HepG2 (cell line): ENCODE data around the gene ADGRL1. TPM values are rescaled to one million over a fixed set of nuclear protein-coding genes. Genes with fewer than 3 reads are reported as not detected.
A peak's percentile ranks its signal among the peaks of the same experiment; 100 is the strongest.

Experiments
- CCDC6 ChIP-seq: sonication (generic); formaldehyde crosslinking; IDR thresholded peaks from 2 replicates; pipeline ENCODE4 v1.8.1; 2022; ENCODE audit warnings: mild to moderate bottlenecking, missing genetic modification reagents, moderate library complexity
- DRAP1 ChIP-seq: IDR thresholded peaks from 2 replicates; pipeline ENCODE4 v1.6.1; 2016; ENCODE audit warnings: missing genetic modification reagents, missing compliant biosample characterization
- GMEB1 ChIP-seq: sonication (generic); formaldehyde crosslinking; IDR thresholded peaks from 2 replicates; pipeline ENCODE4 v1.5.1; 2020; ENCODE audit warnings: missing genetic modification reagents, mild to moderate bottlenecking, borderline replicate concordance
- KLF13 ChIP-seq: sonication (generic); formaldehyde crosslinking; IDR thresholded peaks from 2 replicates; pipeline ENCODE4 v1.4.0; 2020; ENCODE audit warnings: mild to moderate bottlenecking, missing genetic modification reagents
- MEIS2 ChIP-seq: sonication (generic); formaldehyde crosslinking; IDR thresholded peaks from 2 replicates; pipeline ENCODE4 v1.9.0; 2021; ENCODE audit warnings: mild to moderate bottlenecking, missing genetic modification reagents
- NBN ChIP-seq: fragments of 450-650 bp; conservative IDR thresholded peaks from 2 replicates; pipeline ENCODE4 v1.6.1; 2017
- SMC3 ChIP-seq: IDR thresholded peaks from 2 replicates; pipeline ENCODE4 v1.6.1; 2011; ENCODE audit warnings: low read length, improper control_type of control experiment
- SRY ChIP-seq: sonication (generic); formaldehyde crosslinking; IDR thresholded peaks from 2 replicates; pipeline ENCODE4 v1.8.0; 2022; ENCODE audit warnings: mild to moderate bottlenecking, missing genetic modification reagents
- STAT5B ChIP-seq: sonication (generic); formaldehyde crosslinking; IDR thresholded peaks from 2 replicates; pipeline ENCODE4 v1.4.0; 2020; ENCODE audit warnings: missing genetic modification reagents
- TCF12 ChIP-seq, 2 experiments: fragments of 450-650 bp in 1 of 2; sonication (generic) in 1 of 2; formaldehyde crosslinking in 1 of 2; IDR thresholded peaks; 2 replicates each; pipeline versions ENCODE4 v1.6.1 to v1.8.0; 2017 to 2022; ENCODE audit warnings: antibody characterized with exemption in 1 of 2, mild to moderate bottlenecking in 1 of 2, missing genetic modification reagents in 1 of 2, moderate library complexity in 1 of 2
- XBP1 ChIP-seq: sonication (generic); formaldehyde crosslinking; IDR thresholded peaks from 2 replicates; pipeline ENCODE4 v1.5.0; 2020; ENCODE audit warnings: missing genetic modification reagents
- ZBTB3 ChIP-seq: sonication (generic); formaldehyde crosslinking; IDR thresholded peaks from 2 replicates; pipeline ENCODE4 v1.4.0; 2020; ENCODE audit warnings: low read depth, mild to moderate bottlenecking, moderate library complexity, missing genetic modification reagents, borderline replicate concordance
- ZBTB33 ChIP-seq: sonication (generic); formaldehyde crosslinking; IDR thresholded peaks from 2 replicates; pipeline ENCODE4 v1.4.0; 2020; ENCODE audit warnings: missing genetic modification reagents
- ZBTB43 ChIP-seq: sonication (generic); formaldehyde crosslinking; conservative IDR thresholded peaks from 2 replicates; pipeline ENCODE4 v1.4.0; 2020; ENCODE audit warnings: missing genetic modification reagents
- ZNF496 ChIP-seq: sonication (generic); formaldehyde crosslinking; IDR thresholded peaks from 2 replicates; pipeline ENCODE4 v1.8.1; 2023; ENCODE audit warnings: mild to moderate bottlenecking, moderate library complexity, missing genetic modification reagents; ENCODE audit not compliant: insufficient replicate concordance
- ZNF552 ChIP-seq: sonication (generic); formaldehyde crosslinking; IDR thresholded peaks from 2 replicates; pipeline ENCODE4 v1.9.0; 2022; ENCODE audit warnings: missing genetic modification reagents, mild to moderate bottlenecking, borderline replicate concordance
- ZNF605 ChIP-seq: sonication (generic); formaldehyde crosslinking; IDR thresholded peaks from 2 replicates; pipeline ENCODE4 v1.8.0; 2022; ENCODE audit warnings: mild to moderate bottlenecking, missing genetic modification reagents
- ZNF660 ChIP-seq: sonication (generic); formaldehyde crosslinking; IDR thresholded peaks from 2 replicates; pipeline ENCODE4 v1.5.1; 2020; ENCODE audit warnings: mild to moderate bottlenecking, low read depth, missing genetic modification reagents, borderline replicate concordance
- polyA plus RNA-seq, 8 experiments: library from polyadenylated mRNA; depleted of rRNA in 3 of 8; stranded (reverse) in 7 of 8; unstranded in 1 of 8; fragments of >200 nt; fragmentation: Illumina TruSeq in 4 of 8; extraction: Trizol in 4 of 8; gene quantifications; 2 replicates each; pipeline versions ENCODE4 v1.2.1 to v1.2.3, GENCODE V29; 2011 to 2016; ENCODE audit warnings: low read depth in 4 of 8, missing spikeins in 1 of 8, mixed read lengths in 1 of 8; ENCODE audit not compliant: insufficient read depth in 1 of 8
- total RNA-seq, 5 experiments: library from RNA; depleted of rRNA; stranded (reverse); fragments of >200 nt; fragmentation: Illumina TruSeq; extraction: Trizol; gene quantifications; 2 replicates each; pipeline ENCODE4 v1.2.3, GENCODE V29; 2016; ENCODE audit warnings: low read depth in 1 of 5
- TF ChIP-seq, protein P1 (sequence below): sonication (generic); formaldehyde crosslinking; IDR thresholded peaks from 2 replicates; pipeline ENCODE4 v1.5.0; 2020; ENCODE audit warnings: mild to moderate bottlenecking, missing genetic modification reagents
- TF ChIP-seq, protein P2 (sequence below): IDR thresholded peaks from 2 replicates; pipeline ENCODE4 v1.6.1; 2016; ENCODE audit warnings: low read depth, borderline replicate concordance
- TF ChIP-seq, protein P3 (sequence below): sonication (generic); formaldehyde crosslinking; IDR thresholded peaks from 2 replicates; pipeline ENCODE4 v1.4.0; 2020; ENCODE audit warnings: missing genetic modification reagents; ENCODE audit errors: not compliant biosample characterization
- TF ChIP-seq, protein P4 (sequence below): sonication (generic); formaldehyde crosslinking; IDR thresholded peaks from 2 replicates; pipeline ENCODE4 v1.4.0; 2020; ENCODE audit warnings: missing genetic modification reagents

The ADGRL1 gene
- total and polyA plus RNA-seq, 2 of the 13 experiments (the other 11 are each of a cell fraction or from before 2014, with no cell fraction given), result 0.49 to 1.7 TPM

DNA sequence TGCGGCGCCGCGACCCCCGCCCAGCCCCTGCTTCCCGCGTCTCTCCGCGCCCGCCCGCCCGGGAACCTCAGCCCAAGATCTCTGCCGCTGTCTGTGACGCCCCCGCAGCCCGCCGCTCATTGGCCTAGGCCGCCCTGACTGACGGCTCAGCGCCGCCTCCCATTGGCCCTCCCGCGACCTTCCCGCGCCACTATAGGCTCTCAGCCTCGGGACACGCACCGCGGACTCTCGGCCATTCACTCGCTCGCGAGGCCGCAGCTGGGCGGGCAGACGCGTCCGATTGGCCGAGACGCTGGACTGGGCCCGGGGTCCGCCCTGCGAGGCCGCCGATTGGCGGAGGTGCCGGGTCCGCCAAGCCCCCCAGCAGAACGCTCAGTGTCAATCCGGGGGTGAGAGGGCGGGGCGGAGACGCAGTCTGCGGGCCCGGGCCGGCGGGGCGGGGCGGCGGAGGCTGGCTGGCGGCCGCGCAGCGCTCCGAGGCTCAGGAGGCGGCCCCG is 88.3 kb downstream of the ADGRL1 start, which contains the start of gene PRKACA (continued):
- TF ChIP-seq, protein P1, sequence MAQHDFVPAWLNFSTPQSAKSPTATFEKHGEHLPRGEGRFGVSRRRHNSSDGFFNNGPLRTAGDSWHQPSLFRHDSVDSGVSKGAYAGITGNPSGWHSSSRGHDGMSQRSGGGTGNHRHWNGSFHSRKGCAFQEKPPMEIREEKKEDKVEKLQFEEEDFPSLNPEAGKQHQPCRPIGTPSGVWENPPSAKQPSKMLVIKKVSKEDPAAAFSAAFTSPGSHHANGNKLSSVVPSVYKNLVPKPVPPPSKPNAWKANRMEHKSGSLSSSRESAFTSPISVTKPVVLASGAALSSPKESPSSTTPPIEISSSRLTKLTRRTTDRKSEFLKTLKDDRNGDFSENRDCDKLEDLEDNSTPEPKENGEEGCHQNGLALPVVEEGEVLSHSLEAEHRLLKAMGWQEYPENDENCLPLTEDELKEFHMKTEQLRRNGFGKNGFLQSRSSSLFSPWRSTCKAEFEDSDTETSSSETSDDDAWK (CRISPR knock-in tag), result no peak
- TF ChIP-seq, protein P2, sequence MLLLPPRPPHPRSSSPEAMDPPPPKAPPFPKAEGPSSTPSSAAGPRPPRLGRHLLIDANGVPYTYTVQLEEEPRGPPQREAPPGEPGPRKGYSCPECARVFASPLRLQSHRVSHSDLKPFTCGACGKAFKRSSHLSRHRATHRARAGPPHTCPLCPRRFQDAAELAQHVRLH (CRISPR knock-in tag), result no peak
- TF ChIP-seq STAT5B (CRISPR knock-in tag) (no peak), ZBTB43 (no peak), ZBTB33 (CRISPR knock-in tag) (no peak), XBP1 (no peak), ZNF552 (CRISPR knock-in tag) (no peak), TCF12 (IDR thresholded peaks at IDR 0.05) (no peak), TCF12 (CRISPR knock-in tag; IDR thresholded peaks at IDR 0.05) (no peak), MEIS2 (no peak), ZBTB3 (CRISPR knock-in tag) (no peak), CCDC6 (no peak), ZNF660 (no peak), ZNF605 (no peak), DRAP1 (peak; percentile 48; the same call in 1 of the 2 replicates), ZNF496 (no peak), NBN (no peak), SRY (CRISPR knock-in tag) (no peak), SMC3 (no peak), KLF13 (no peak), GMEB1 (CRISPR knock-in tag) (peak; percentile 37; the same call in 1 of the 2 replicates)
- TF ChIP-seq, protein P3, sequence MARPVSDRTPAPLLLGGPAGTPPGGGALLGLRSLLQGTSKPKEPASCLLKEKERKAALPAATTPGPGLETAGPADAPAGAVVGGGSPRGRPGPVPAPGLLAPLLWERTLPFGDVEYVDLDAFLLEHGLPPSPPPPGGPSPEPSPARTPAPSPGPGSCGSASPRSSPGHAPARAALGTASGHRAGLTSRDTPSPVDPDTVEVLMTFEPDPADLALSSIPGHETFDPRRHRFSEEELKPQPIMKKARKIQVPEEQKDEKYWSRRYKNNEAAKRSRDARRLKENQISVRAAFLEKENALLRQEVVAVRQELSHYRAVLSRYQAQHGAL (CRISPR knock-in tag), result no peak
- TF ChIP-seq, protein P4, sequence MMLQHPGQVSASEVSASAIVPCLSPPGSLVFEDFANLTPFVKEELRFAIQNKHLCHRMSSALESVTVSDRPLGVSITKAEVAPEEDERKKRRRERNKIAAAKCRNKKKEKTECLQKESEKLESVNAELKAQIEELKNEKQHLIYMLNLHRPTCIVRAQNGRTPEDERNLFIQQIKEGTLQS (CRISPR knock-in tag), result no peak
